HG02642 (cell line): ENCODE data around the gene KLHL24.
A peak's percentile ranks its signal among the peaks of the same experiment; 100 is the strongest.
"Not testable (repeated sequence)": the region's sequence is repeated elsewhere in the genome, so short reads cannot be mapped to it uniquely, and the experiment has no call there.

Source experiments
- ATAC-seq: cut with Tn5 transposase; IDR thresholded peaks from one replicate; pipeline ENCODE4 v1.9.1; 2021; ENCODE audit warnings: mild to moderate bottlenecking; ENCODE audit not compliant: unreplicated experiment, poor library complexity

KLHL24 gene

GRCh38 chr3:183635431-183636220 lies at the start of gene KLHL24:
Gene KLHL24, plus strand, starts transcription at chr3:183635623. Its CDS starts 14,734 bp downstream, at chr3:183650357.
- ATAC-seq, result peak; percentile 89

- no peak for ATAC-seq
Measured at GRCh38 chr3:183586477-183586876, 48.9 kb upstream of the KLHL24 start.

GRCh38 chr3:183587336-183587735 lies 48.1 kb upstream of the KLHL24 start:
- no peak for ATAC-seq

GRCh38 chr3:183590442-183590841 lies 45.0 kb upstream of the KLHL24 start:
- ATAC-seq, result no peak

- ATAC-seq, result peak; percentile 90
Measured at GRCh38 chr3:183591881-183592521, 43.4 kb upstream of the KLHL24 start.

- no peak for ATAC-seq
Measured at GRCh38 chr3:183592821-183593220, 42.6 kb upstream of the KLHL24 start.

- ATAC-seq, result no peak
Measured at GRCh38 chr3:183594636-183595035, 40.8 kb upstream of the KLHL24 start.

- ATAC-seq, result no peak
Measured at GRCh38 chr3:183597959-183598358, 37.5 kb upstream of the KLHL24 start.

GRCh38 chr3:183611326-183611725 lies 24.1 kb upstream of the KLHL24 start:
- ATAC-seq, result not testable (repeated sequence)

GRCh38 chr3:183613366-183614285 lies 21.8 kb upstream of the KLHL24 start:
- ATAC-seq, result no peak

- no peak for ATAC-seq
Measured at GRCh38 chr3:183618542-183618941, 16.9 kb upstream of the KLHL24 start.

- no peak for ATAC-seq
Measured at GRCh38 chr3:183619010-183619409, 16.4 kb upstream of the KLHL24 start.

GRCh38 chr3:183619624-183620251 lies 15.7 kb upstream of the KLHL24 start:
- no peak for ATAC-seq

GRCh38 chr3:183620252-183620628 lies 15.2 kb upstream of the KLHL24 start:
- ATAC-seq, result no peak

GRCh38 chr3:183622473-183622872 lies 12.9 kb upstream of the KLHL24 start:
- not testable (repeated sequence) for ATAC-seq

GRCh38 chr3:183626877-183627594 lies 8.4 kb upstream of the KLHL24 start:
- no peak for ATAC-seq

- ATAC-seq, result no peak
Measured at GRCh38 chr3:183629546-183630301, 5.7 kb upstream of the KLHL24 start.

GRCh38 chr3:183631715-183632114 lies 3.7 kb upstream of the KLHL24 start:
- no peak for ATAC-seq

GRCh38 chr3:183632725-183633124 lies 2.7 kb upstream of the KLHL24 start:
- not testable (repeated sequence) for ATAC-seq
